Spleen (tissue), 11 donors: ENCODE measurements around the gene BAX. TPM values are rescaled to one million over a fixed set of nuclear protein-coding genes. Genes with fewer than 3 reads are reported as not detected.

Experiments used
- DNase-seq: peaks from one replicate; pipeline ENCODE4 v3.0.0-alpha.2; 2020
- H3K27ac ChIP-seq, 8 donors: fragments of 200-600 bp; sonication (generic) in 7 of 8; 1 replicate in 4 of 8; 2 replicates in 4 of 8; pipeline versions ENCODE4 v1.5.0 to v1.8.0; 2016 to 2021; ENCODE audit warnings: inconsistent platforms in 4 of 8, mild to moderate bottlenecking in 4 of 8, moderate library complexity in 1 of 8
- H3K27me3 ChIP-seq, 7 donors: fragments of 200-600 bp; sonication (generic) in 6 of 7; replicated peaks in 1 of 7; 1 replicate in 4 of 7; 2 replicates in 3 of 7; pipeline versions ENCODE4 v1.5.0 to v1.8.0; 2016 to 2021; ENCODE audit warnings: inconsistent platforms in 3 of 7, mild to moderate bottlenecking in 1 of 7
- H3K36me3 ChIP-seq, 6 donors: fragments of 200-600 bp; sonication (generic) in 5 of 6; 1 replicate in 4 of 6; 2 replicates in 2 of 6; pipeline versions ENCODE4 v1.5.0 to v1.8.0; 2016 to 2021; ENCODE audit warnings: inconsistent platforms in 2 of 6
- H3K4me1 ChIP-seq, 6 donors: fragments of 200-600 bp; sonication (generic) in 5 of 6; 1 replicate in 3 of 6; 2 replicates in 3 of 6; pipeline versions ENCODE4 v1.5.0 to v1.8.0; 2016 to 2021; ENCODE audit warnings: inconsistent platforms in 3 of 6
- H3K4me3 ChIP-seq, 8 donors: fragments of 200-600 bp; sonication (generic) in 7 of 8; 1 replicate in 4 of 8; 2 replicates in 4 of 8; pipeline versions ENCODE4 v1.5.0 to v1.8.0; 2016 to 2021; ENCODE audit warnings: inconsistent platforms in 4 of 8, mild to moderate bottlenecking in 4 of 8, moderate library complexity in 2 of 8
- H3K9me3 ChIP-seq, 8 donors: fragments of 200-600 bp; sonication (generic) in 7 of 8; 1 replicate in 4 of 8; 2 replicates in 4 of 8; pipeline versions ENCODE4 v1.5.0 to v1.8.0; 2016 to 2021; ENCODE audit warnings: inconsistent platforms in 4 of 8
- POLR2A ChIP-seq, 3 donors: fragments of 450-650 bp; IDR thresholded peaks; one replicate each; pipeline ENCODE4 v1.5.1; 2017; ENCODE audit warnings: antibody characterized with exemption in 3 of 3, mild to moderate bottlenecking in 1 of 3
- POLR2AphosphoS5 ChIP-seq, 3 donors: sonication (generic); formaldehyde crosslinking; IDR thresholded peaks; one replicate each; pipeline ENCODE4 v1.5.1; 2017; ENCODE audit warnings: antibody characterized with exemption in 3 of 3
- WGBS, 5 donors: extraction: QIAGEN DNeasy Blood & Tissue Kit in 3 of 5; methylation state at CpG; one replicate each; pipeline versions ENCODE4 v1.1.5 to v1.1.7; 2013 to 2018; 5-methylcytosine and 5-hydroxymethylcytosine counted together
- intact Hi-C: fragments of 100-400 bp; cut with DNase I; formaldehyde crosslinking; loops from one replicate; pipeline ENCODE4 v1.15.0; 2023; ENCODE audit warnings: low total_unique reads
- polyA plus RNA-seq, 3 donors: library from polyadenylated mRNA; stranded (reverse); fragments of 200-250 nt; gene quantifications; one replicate each; pipeline ENCODE4 v1.2.1, GENCODE V29; 2013
- total RNA-seq, 7 donors: library from RNA; depleted of rRNA in 3 of 7; stranded (reverse); fragments of >200 nt in 3 of 7; fragmentation: NEBNext Ultra II Directional in 4 of 7; extraction: Animal tissue kit (Norgen Biotek cat#: 25700) in 4 of 7; gene quantifications; one replicate each; pipeline versions ENCODE4 v1.1.0 to v1.2.1, GENCODE V29; 2016 to 2021
- TF ChIP-seq, protein P1 (sequence below), 11 experiments: fragments of 200-600 bp in 7 of 11; fragments of 450-650 bp in 4 of 11; sonication (generic) in 4 of 11; IDR thresholded peaks in 8 of 11; conservative IDR thresholded peaks in 3 of 11; 1 replicate in 7 of 11; 2 replicates in 4 of 11; pipeline versions ENCODE4 v1.4.0 to v1.8.0; 2016 to 2021; ENCODE audit warnings: antibody characterized with exemption in 11 of 11, inconsistent platforms in 4 of 11, mild to moderate bottlenecking in 1 of 11
- donor health status: healthy with polysubstance abuse.
- donor health status: DM: no; HTN: no; CAD: no; lungs with moderate emphysema.
- donor health status: DM: no; HTN: no; CAD: no.
- donor health status: Bipolar disorder and iron deficiency.
- donor health status: healthy.
- donor health status: DM: no; HTN: no; CAD: no.
- donor health status: DM: yes; HTN: yes; CAD: no.

The BAX gene
- total and polyA plus RNA-seq, 10 donors = 65.9 to 219 (median 131) TPM

- 92 to 97% (median 96%) methylated on average over 7 of the region's 7 CpGs for WGBS, 5 donors
- intact Hi-C loops = no loop called here
- no peak for DNase-seq
- H3K27ac ChIP-seq = no peak overlapping the region
- H3K4me1 ChIP-seq = peaks cover 6 to 32% (median 19%) of the 10 kb centered on the region in 6 donors
- no peak overlapping the region for H3K4me3 ChIP-seq
- H3K9me3 ChIP-seq = no peaks in the 10 kb centered on the region
- TF ChIP-seq, protein P1, sequence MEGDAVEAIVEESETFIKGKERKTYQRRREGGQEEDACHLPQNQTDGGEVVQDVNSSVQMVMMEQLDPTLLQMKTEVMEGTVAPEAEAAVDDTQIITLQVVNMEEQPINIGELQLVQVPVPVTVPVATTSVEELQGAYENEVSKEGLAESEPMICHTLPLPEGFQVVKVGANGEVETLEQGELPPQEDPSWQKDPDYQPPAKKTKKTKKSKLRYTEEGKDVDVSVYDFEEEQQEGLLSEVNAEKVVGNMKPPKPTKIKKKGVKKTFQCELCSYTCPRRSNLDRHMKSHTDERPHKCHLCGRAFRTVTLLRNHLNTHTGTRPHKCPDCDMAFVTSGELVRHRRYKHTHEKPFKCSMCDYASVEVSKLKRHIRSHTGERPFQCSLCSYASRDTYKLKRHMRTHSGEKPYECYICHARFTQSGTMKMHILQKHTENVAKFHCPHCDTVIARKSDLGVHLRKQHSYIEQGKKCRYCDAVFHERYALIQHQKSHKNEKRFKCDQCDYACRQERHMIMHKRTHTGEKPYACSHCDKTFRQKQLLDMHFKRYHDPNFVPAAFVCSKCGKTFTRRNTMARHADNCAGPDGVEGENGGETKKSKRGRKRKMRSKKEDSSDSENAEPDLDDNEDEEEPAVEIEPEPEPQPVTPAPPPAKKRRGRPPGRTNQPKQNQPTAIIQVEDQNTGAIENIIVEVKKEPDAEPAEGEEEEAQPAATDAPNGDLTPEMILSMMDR (IDR thresholded peaks at IDR 0.05 in 8 of 11, conservative IDR thresholded peaks at IDR 0.05 in 3 of 11) = no peak
- TF ChIP-seq POLR2A (IDR thresholded peaks at IDR 0.05) (no peak), POLR2AphosphoS5 (IDR thresholded peaks at IDR 0.05) (no peak)
- H3K27me3 ChIP-seq = no peaks in the 10 kb centered on the region
- H3K36me3 ChIP-seq = peaks cover 0 to 80% (median 28%) of the 10 kb centered on the region in 6 donors
Measured at GRCh38 chr19:48988286-48988685, 33.6 kb downstream of the BAX start.

GRCh38 chr19:48988860-48989259, 34.2 kb downstream of the BAX start:
- WGBS, 5 donors = 87 to 96% (median 92%) methylated on average over 9 of the region's 9 CpGs
- peaks cover 0 to 74% (median 26%) of the 10 kb centered on the region in 6 donors for H3K36me3 ChIP-seq

DNA sequence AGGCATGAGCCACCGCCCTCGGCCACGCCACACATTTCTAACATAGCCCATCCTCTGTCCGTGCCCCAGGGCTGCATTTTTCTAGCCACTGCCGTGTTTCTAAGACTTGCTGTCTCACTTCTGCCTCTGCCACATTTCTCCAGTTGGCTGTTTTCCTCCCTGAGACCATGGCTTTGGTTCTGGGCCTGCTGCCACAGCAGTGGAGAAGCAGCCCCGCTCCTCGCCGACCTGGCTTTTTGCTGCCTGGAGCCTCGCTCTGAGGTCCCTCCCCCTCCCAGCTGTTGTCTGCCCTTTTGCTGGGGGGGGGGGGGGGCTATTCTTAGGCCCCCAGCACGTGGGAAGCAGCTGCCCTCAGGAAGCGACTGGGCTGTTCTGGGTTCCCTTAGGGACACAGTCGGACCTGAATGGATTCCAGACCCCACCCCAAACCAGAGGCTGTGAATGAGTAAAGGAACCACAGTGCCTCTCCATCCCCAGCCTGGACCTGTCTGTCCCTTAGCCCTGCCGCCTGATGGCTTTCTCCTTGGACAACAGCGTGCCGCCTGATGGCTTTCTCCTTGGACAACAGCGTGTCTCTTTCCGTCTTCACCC, 35.1 kb downstream of the BAX start:
- Histone ChIP-seq H3K4me3 (no peak overlapping the region), H3K9me3 (no peaks in the 10 kb centered on the region), H3K27ac (no peak overlapping the region), H3K27me3 (no peaks in the 10 kb centered on the region), H3K4me1 (peaks cover 13 to 43% (median 28%) of the 10 kb centered on the region in 6 donors), H3K36me3 (peaks cover 0 to 65% (median 19%) of the 10 kb centered on the region in 6 donors)
- intact Hi-C loops = no loop called here
- 86 to 93% (median 88%) methylated on average over 15 to 17 of the region's 17 CpGs for WGBS, 5 donors
- no peak for TF ChIP-seq POLR2A (IDR thresholded peaks at IDR 0.05)
- no peak for TF ChIP-seq POLR2AphosphoS5 (IDR thresholded peaks at IDR 0.05)
- TF ChIP-seq, protein P1 (IDR thresholded peaks at IDR 0.05 in 8 of 11, conservative IDR thresholded peaks at IDR 0.05 in 3 of 11) = no peak
- DNase-seq = no peak

More at GRCh38 chr19:48988860-48989259, 34.2 kb downstream of the BAX start:
- H3K4me1 ChIP-seq = peaks cover 6 to 34% (median 19%) of the 10 kb centered on the region in 6 donors
- no peak for TF ChIP-seq POLR2AphosphoS5 (IDR thresholded peaks at IDR 0.05)
- TF ChIP-seq, protein P1 (IDR thresholded peaks at IDR 0.05 in 8 of 11, conservative IDR thresholded peaks at IDR 0.05 in 3 of 11) = no peak
- TF ChIP-seq POLR2A (IDR thresholded peaks at IDR 0.05) = no peak
- intact Hi-C loops = no loop called here
- no peak overlapping the region for H3K4me3 ChIP-seq
- H3K9me3 ChIP-seq = no peaks in the 10 kb centered on the region
- no peak for DNase-seq
- H3K27ac ChIP-seq = no peak overlapping the region
- no peaks in the 10 kb centered on the region for H3K27me3 ChIP-seq

GRCh38 chr19:48990400-48990799, 35.7 kb downstream of the BAX start:
- Histone ChIP-seq H3K27me3 (no peaks in the 10 kb centered on the region), H3K4me1 (peaks cover 14 to 49% (median 34%) of the 10 kb centered on the region in 6 donors), H3K9me3 (no peaks in the 10 kb centered on the region), H3K27ac (no peak overlapping the region), H3K36me3 (peaks cover 0 to 59% (median 13%) of the 10 kb centered on the region in 6 donors), H3K4me3 (no peak overlapping the region)
- intact Hi-C loops = no loop called here
- TF ChIP-seq POLR2AphosphoS5 (IDR thresholded peaks at IDR 0.05) = no peak
- no peak for TF ChIP-seq POLR2A (IDR thresholded peaks at IDR 0.05)
- TF ChIP-seq, protein P1 (IDR thresholded peaks at IDR 0.05 in 8 of 11, conservative IDR thresholded peaks at IDR 0.05 in 3 of 11) = no peak
- WGBS, 5 donors = 73 to 92% (median 76%) methylated on average over 4 of the region's 4 CpGs
- DNase-seq = no peak
